ENCODE data around the gene ELF4.

The ELF4 gene

GRCh38 chrX:130085551-130086446 lies 24.5 kb downstream of the ELF4 start:
- no peak for DNase-seq (ENCODE audit: low read depth in 3 of 3)

- DNase-seq (ENCODE audit: low read depth in 3 of 3): no peak
These were observed 25.6 kb downstream of the ELF4 start for GRCh38 chrX:130084631-130085237.

- no peak for DNase-seq (ENCODE audit: low read depth in 3 of 3)
These were observed 26.5 kb downstream of the ELF4 start for GRCh38 chrX:130083656-130084382.

GRCh38 chrX:130083107-130083490 lies 27.2 kb downstream of the ELF4 start:
- no peak for DNase-seq (ENCODE audit: low read depth in 3 of 3)

- DNase-seq (ENCODE audit: low read depth in 3 of 3): peak in 2 of 3 experiments; percentile 45 to 74
These were observed 27.8 kb downstream of the ELF4 start for GRCh38 chrX:130082244-130083106.

- DNase-seq (ENCODE audit: low read depth in 3 of 3): no peak
These were observed 28.8 kb downstream of the ELF4 start for GRCh38 chrX:130081421-130082045.

GRCh38 chrX:130080791-130081367 lies 29.4 kb downstream of the ELF4 start:
- DNase-seq (ENCODE audit: low read depth in 3 of 3): no peak

- peak in 1 of 3 experiments; percentile 38 for DNase-seq (ENCODE audit: low read depth in 3 of 3)
These were observed 30.4 kb downstream of the ELF4 start for GRCh38 chrX:130079824-130080406.

GRCh38 chrX:130075777-130076176 lies 34.5 kb downstream of the ELF4 start:
- DNase-seq (ENCODE audit: low read depth in 3 of 3): no peak

- DNase-seq (ENCODE audit: low read depth in 3 of 3): no peak
These were observed 38.0 kb downstream of the ELF4 start for GRCh38 chrX:130072345-130072740.

GRCh38 chrX:130071611-130072344 lies 38.5 kb downstream of the ELF4 start:
- DNase-seq (ENCODE audit: low read depth in 3 of 3): no peak

- no peak for DNase-seq (ENCODE audit: low read depth in 3 of 3)
These were observed 43.2 kb downstream of the ELF4 start for GRCh38 chrX:130066975-130067615.

- DNase-seq (ENCODE audit: low read depth in 3 of 3): peak; percentile 46 to 78 (median 69)
These were observed 49.9 kb downstream of the ELF4 start for GRCh38 chrX:130060122-130061069.

- no peak for DNase-seq (ENCODE audit: low read depth in 3 of 3)
These were observed 51.6 kb downstream of the ELF4 start for GRCh38 chrX:130058652-130059051.

GRCh38 chrX:130057209-130057608 lies 53.1 kb downstream of the ELF4 start:
- DNase-seq (ENCODE audit: low read depth in 3 of 3): no peak

GRCh38 chrX:130055899-130056298 lies 54.4 kb downstream of the ELF4 start:
- DNase-seq (ENCODE audit: low read depth in 3 of 3): no peak

GRCh38 chrX:130055103-130055502 lies 55.2 kb downstream of the ELF4 start:
- DNase-seq (ENCODE audit: low read depth in 3 of 3): no peak

- DNase-seq (ENCODE audit: low read depth in 3 of 3): no peak
These were observed 57.1 kb downstream of the ELF4 start for GRCh38 chrX:130053236-130053635.

Data from stimulated activated CD4-positive, alpha-beta T cell treated with anti-CD3 and anti-CD28 coated beads, TNF-alpha, amount 100 ng/mL, for 24 hours (primary cell).